HG02610 (cell line): Measurements from ENCODE around the gene TNFAIP1.
"Not testable (repeated sequence)": the region's sequence is repeated elsewhere in the genome, so short reads cannot be mapped to it uniquely, and the experiment has no call there.

ENCODE experiments used
- ATAC-seq: cut with Tn5 transposase; IDR thresholded peaks from one replicate; pipeline ENCODE4 v1.9.1; 2021; ENCODE audit warnings: mild to moderate bottlenecking, moderate library complexity; ENCODE audit not compliant: unreplicated experiment

TNFAIP1 gene

GRCh38 chr17:28335201-28335958, at the start of gene TNFAIP1, which contains the start of gene IFT20:
Gene TNFAIP1, plus strand, starts transcription at chr17:28335761. Its CDS starts 3,761 bp downstream, at chr17:28339522.
Gene IFT20, minus strand, starts transcription at chr17:28335472. Its CDS starts 3,487 bp downstream, at chr17:28331985.
- ATAC-seq, result peak; percentile 95

GRCh38 chr17:28285965-28286364, 49.6 kb upstream of the TNFAIP1 start:
- ATAC-seq, result no peak

- ATAC-seq, result no peak
Measured at GRCh38 chr17:28290703-28291102, 44.9 kb upstream of the TNFAIP1 start.

GRCh38 chr17:28291780-28292330, 43.7 kb upstream of the TNFAIP1 start:
- ATAC-seq, result no peak

- ATAC-seq, result not testable (repeated sequence)
Measured at GRCh38 chr17:28292878-28293277, 42.7 kb upstream of the TNFAIP1 start.

- ATAC-seq, result no peak
Measured at GRCh38 chr17:28293994-28294393, 41.6 kb upstream of the TNFAIP1 start.

- no peak for ATAC-seq
Measured at GRCh38 chr17:28295677-28296578, 39.6 kb upstream of the TNFAIP1 start.

- no peak for ATAC-seq
Measured at GRCh38 chr17:28298449-28298848, 37.1 kb upstream of the TNFAIP1 start.

- ATAC-seq, result no peak
Measured at GRCh38 chr17:28306954-28307401, 28.6 kb upstream of the TNFAIP1 start.

- ATAC-seq, result no peak
Measured at GRCh38 chr17:28313841-28314240, 21.7 kb upstream of the TNFAIP1 start.

GRCh38 chr17:28315846-28316705, 19.5 kb upstream of the TNFAIP1 start:
- ATAC-seq, result no peak

GRCh38 chr17:28317099-28317965, 18.2 kb upstream of the TNFAIP1 start:
- ATAC-seq, result no peak

- peak; percentile 5 for ATAC-seq
Measured at GRCh38 chr17:28317966-28318758, 17.4 kb upstream of the TNFAIP1 start.

- peak; percentile 98 for ATAC-seq
Measured at GRCh38 chr17:28318759-28319597, 16.6 kb upstream of the TNFAIP1 start, which contains the start of gene TMEM97. Gene TMEM97, plus strand, starts transcription at chr17:28319200. Its CDS starts 40 bp downstream, at chr17:28319240.

- no peak for ATAC-seq
Measured at GRCh38 chr17:28319598-28319935, 16.0 kb upstream of the TNFAIP1 start.

GRCh38 chr17:28320215-28321061, 15.1 kb upstream of the TNFAIP1 start:
- ATAC-seq, result no peak

GRCh38 chr17:28324267-28324745, 11.3 kb upstream of the TNFAIP1 start:
- no peak for ATAC-seq
